AG10803 (cell line): Measurements from ENCODE around the gene SCUBE1.

Experiments used
- DNase-seq: peaks from one replicate; pipeline ENCODE4 v3.0.0; 2010; ENCODE audit warnings: low read depth
- H3K4me3 ChIP-seq: 2 replicates; pipeline ENCODE4 v1.5.1; 2011; ENCODE audit warnings: mild to moderate bottlenecking, low read length, control low read depth
- TF ChIP-seq, protein P1 (sequence below): conservative IDR thresholded peaks from 2 replicates; pipeline ENCODE4 v1.5.1; 2011; ENCODE audit warnings: mild to moderate bottlenecking, low read length, control low read depth, inconsistent platforms

Gene SCUBE1

DNA sequence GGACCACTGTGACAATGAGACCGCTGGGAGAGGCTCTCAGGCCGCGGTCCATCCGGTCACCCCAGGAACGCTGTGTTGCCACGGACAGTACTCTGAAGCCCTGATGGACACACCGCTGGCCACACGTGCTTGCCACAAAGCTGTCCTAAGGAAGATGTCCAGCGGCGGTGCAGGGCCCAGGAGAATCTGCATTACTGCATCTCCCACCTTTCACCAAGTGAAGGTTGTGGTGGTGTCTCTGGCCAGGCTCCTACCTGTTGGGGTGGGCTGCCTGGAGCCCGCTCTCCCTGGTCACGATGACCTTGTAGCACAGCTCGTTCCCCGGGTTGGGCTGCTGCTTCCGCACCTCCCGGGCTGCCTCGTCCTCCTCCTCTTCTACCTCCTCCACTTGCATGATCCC is 160.4 kb downstream of the SCUBE1 start:
- no peak overlapping the region for H3K4me3 ChIP-seq
- DNase-seq = no peak
- TF ChIP-seq, protein P1, sequence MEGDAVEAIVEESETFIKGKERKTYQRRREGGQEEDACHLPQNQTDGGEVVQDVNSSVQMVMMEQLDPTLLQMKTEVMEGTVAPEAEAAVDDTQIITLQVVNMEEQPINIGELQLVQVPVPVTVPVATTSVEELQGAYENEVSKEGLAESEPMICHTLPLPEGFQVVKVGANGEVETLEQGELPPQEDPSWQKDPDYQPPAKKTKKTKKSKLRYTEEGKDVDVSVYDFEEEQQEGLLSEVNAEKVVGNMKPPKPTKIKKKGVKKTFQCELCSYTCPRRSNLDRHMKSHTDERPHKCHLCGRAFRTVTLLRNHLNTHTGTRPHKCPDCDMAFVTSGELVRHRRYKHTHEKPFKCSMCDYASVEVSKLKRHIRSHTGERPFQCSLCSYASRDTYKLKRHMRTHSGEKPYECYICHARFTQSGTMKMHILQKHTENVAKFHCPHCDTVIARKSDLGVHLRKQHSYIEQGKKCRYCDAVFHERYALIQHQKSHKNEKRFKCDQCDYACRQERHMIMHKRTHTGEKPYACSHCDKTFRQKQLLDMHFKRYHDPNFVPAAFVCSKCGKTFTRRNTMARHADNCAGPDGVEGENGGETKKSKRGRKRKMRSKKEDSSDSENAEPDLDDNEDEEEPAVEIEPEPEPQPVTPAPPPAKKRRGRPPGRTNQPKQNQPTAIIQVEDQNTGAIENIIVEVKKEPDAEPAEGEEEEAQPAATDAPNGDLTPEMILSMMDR = no peak

DNA sequence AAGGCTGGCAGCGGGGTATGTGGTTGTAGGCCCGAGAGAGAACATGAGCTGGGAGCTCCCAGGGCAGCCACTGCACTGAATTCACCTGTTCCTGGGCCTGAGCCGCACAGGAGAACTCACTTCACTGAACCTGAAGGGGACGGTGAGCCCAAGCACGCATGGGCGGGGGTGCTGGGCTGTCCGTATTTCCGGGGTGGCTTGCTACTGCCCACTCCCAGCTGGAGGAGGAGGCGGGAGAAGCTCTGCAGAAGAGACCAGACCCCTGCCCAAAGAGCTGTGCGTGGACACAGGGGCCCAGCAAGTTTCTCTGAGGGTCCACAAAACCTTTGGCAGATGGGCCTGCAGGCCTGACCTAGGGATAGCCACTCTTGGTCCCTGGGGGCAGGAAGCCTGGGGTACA is 161.1 kb downstream of the SCUBE1 start:
- TF ChIP-seq, protein P1 = no peak
- no peak for DNase-seq
- H3K4me3 ChIP-seq = no peak overlapping the region

DNA sequence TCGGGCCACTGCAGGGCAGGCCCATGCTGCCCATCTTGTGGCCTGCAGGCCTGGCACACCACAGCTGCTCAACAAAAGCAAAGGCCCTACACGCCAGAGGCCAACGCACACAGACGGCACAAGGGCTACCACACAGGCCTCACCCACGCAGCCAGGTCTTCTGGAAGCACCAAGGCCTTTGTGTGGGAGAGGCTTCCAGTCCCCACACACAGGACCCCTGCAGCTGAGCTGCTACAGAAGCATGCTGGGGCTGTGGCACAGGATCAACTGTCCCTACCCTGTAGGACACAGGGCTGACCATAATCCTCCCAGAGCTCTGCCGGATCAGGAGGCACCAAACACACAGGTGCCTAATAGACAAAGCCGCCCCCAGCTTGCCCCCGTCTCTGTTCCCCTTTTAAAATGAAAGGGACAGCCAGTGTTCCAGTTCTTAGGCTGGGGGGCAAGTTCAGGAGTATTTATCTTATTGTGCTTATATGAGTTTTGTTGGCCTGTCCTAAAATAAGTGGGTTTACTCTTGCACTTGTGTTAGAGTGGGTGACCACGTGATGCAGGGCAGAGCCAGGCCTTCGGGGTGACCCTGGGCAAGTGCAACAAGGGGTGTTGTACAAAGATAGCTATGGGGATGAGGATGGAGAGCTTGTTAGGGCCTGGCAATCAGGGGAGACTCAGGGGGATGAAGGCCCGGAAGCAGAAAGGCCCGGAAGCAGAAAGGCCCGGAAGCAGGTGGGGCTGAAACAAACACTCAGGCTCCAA is 161.7 kb downstream of the SCUBE1 start:
- DNase-seq = no peak
- H3K4me3 ChIP-seq = no peak overlapping the region
- TF ChIP-seq, protein P1 = no peak

DNA sequence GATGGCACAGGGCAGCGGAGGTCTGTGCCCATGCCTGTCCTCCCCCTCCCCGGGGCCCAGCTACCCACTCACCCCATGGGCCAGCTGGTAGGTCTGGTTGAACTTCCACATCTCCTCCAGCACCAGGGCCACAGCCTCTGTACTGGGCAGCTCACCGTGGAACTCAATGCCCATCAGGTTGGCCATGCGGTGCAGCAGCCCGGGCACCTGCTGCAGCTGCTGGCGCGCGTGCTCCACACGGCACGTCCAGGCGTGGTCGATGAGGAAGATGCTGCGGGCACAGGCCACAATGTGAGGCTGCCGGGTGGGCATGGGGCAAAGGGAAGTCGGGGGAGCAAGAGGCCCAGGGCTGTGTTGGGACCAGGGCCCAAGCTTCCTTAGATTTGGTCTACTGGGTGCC is 162.5 kb downstream of the SCUBE1 start:
- DNase-seq = no peak
- TF ChIP-seq, protein P1 = no peak
- no peak overlapping the region for H3K4me3 ChIP-seq

DNA sequence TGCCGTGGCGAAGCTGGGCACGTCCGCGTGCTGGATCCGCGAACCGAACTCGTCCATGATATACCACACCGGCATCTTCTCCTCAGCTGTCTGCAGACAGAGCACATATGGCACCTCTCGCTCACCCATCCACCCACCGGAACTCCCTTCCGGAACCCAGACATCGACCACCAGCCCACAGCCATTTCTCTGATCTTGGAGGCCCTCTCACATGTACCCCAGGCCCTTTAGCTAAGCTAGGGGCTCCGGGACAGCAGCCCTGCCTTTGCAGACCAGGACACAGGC is 163.3 kb downstream of the SCUBE1 start:
- TF ChIP-seq, protein P1 = no peak
- no peak overlapping the region for H3K4me3 ChIP-seq
- DNase-seq = no peak

DNA sequence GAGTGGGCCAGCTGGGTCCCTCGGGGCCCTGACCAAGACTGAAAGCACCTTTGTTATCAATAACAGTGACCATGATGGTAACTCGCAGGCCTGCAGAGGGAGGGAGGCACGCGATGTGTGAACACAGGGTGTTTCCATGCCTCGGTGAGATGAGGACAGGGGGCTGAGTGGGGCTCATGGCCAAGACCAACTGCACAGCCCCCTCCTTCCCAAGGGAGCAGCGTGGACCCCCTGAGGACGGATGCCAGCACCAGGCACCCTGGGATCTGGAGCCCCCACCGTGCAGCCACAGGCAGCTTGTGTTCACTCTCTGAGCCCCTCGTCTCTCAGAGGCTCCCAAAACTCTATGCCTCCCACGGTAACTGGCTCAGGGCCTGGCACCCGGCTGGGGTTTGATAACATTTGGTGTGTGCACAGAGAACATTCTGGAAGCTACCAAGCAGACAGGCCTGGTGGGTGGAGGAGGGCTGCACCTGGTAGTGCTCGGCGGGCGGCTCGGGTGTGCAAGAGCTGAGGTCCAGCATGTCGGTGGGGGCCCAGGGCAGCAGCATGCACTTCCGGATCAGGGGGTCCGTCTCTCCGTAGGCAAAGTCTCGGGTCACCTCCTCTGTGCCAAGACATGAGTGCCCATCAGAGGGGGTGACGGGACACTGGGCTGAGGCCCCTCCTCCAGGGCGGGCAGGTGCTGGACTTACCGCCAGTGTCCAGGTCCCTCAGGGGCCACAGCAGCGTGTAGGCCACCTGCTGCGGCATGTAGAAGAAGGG is 163.8 kb downstream of the SCUBE1 start:
- H3K4me3 ChIP-seq = no peak overlapping the region
- DNase-seq = no peak
- TF ChIP-seq, protein P1 = no peak

DNA sequence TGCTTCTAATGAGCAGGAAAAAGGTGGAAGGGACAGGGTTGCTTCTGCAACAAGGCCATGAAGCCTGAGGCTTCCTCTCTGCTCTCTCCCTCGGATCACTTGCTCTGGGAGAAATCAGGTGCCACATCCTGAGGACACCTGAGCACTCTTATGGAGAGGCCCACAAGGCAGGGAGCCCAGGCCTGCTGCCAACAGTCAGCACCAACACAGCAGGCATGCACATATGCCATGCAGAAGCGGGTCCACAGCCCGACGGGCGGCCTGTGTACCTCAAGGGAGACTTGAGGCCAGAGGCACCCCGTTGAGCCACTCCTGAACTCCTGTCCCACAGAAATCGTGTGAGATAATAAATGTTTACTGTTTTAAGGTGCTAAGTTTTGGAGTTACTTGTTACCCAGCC is 165.7 kb downstream of the SCUBE1 start:
- TF ChIP-seq, protein P1 = no peak
- no peak overlapping the region for H3K4me3 ChIP-seq
- DNase-seq = no peak
